ENCODE data around the gene EXOC4.

Gene EXOC4

DNA sequence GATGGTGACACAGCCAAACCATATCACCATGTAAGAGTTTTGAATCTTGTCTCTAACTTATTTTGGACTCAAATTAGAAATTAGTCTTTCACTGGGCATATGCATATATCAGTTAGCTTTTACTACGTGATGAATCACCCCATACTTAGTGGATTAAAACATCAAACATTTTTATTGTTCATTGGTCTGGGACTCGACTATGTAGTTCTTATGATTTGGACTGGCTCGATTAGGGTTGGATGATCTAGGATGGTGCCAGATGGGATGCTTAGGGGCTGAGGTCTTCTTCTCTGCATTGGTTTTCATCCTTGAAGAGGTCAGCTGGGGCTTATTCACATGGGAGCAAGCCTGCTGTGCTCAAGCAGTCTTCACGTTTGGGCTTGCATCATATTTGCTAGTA is 264.9 kb downstream of the EXOC4 start:
- no peak overlapping the region for H3K4ac ChIP-seq (ENCODE audit: low read length)
- H2BK12ac ChIP-seq (ENCODE audit: low read length): no peak overlapping the region
- no peaks in the 10 kb centered on the region for H3K27me3 ChIP-seq (ENCODE audit: control insufficient read depth in 3 of 3, insufficient read depth in 3 of 3, low read depth in 1 of 3, low read length in 3 of 3)
- H3K4me2 ChIP-seq (ENCODE audit: insufficient read depth, low read length, poor library complexity, severe bottlenecking): no peak overlapping the region
- H3K27ac ChIP-seq (replicated peaks; ENCODE audit: low read length): no peak overlapping the region
- no peak overlapping the region for H2BK120ac ChIP-seq (ENCODE audit: low read depth, low read length)
- H3K23ac ChIP-seq (ENCODE audit: low read depth, low read length, poor library complexity): no peak overlapping the region
- no peaks in the 10 kb centered on the region for H3K79me1 ChIP-seq (ENCODE audit: low read depth, low read length)
- no peak for DNase-seq (ENCODE audit: low spot score)
- H2AK5ac ChIP-seq (ENCODE audit: low read depth, low read length): no peak overlapping the region
- no peaks in the 10 kb centered on the region for H3K4me1 ChIP-seq (ENCODE audit: control insufficient read depth in 2 of 2, insufficient read depth in 1 of 2, low read depth in 1 of 2, low read length in 2 of 2)
- WGBS, 2 donors (ENCODE audit: extremely low coverage in 2 of 2, insufficient read length in 2 of 2, insufficient replicate concordance in 1 of 2): no CpG with 5 or more reads among the region's 4 CpGs
- no peaks in the 10 kb centered on the region for H3K36me3 ChIP-seq (replicated peaks in 1 of 2; ENCODE audit: control insufficient read depth in 2 of 2, insufficient read depth in 2 of 2, low read length in 2 of 2)
- no peak overlapping the region for H3K4me3 ChIP-seq (ENCODE audit: low read length in 2 of 2)
- H2BK15ac ChIP-seq (ENCODE audit: low read length): no peak overlapping the region
- H4K8ac ChIP-seq (ENCODE audit: low read depth, low read length): no peak overlapping the region
- H2AFZ ChIP-seq (ENCODE audit: low read length): no peak overlapping the region
- no peak overlapping the region for H3K9ac ChIP-seq (ENCODE audit: low read depth, low read length, poor library complexity)
- H2BK5ac ChIP-seq (ENCODE audit: low read length): no peak overlapping the region
- no peaks in the 10 kb centered on the region for H3K9me3 ChIP-seq (replicated peaks in 1 of 2; ENCODE audit: control insufficient read depth in 2 of 2, insufficient read depth in 1 of 2, low read depth in 1 of 2, low read length in 2 of 2)
- H4K91ac ChIP-seq (ENCODE audit: low read depth, low read length, poor library complexity): no peak overlapping the region
- H3K14ac ChIP-seq (ENCODE audit: low read length): no peak overlapping the region
- H3K18ac ChIP-seq (ENCODE audit: low read length): no peak overlapping the region

DNA sequence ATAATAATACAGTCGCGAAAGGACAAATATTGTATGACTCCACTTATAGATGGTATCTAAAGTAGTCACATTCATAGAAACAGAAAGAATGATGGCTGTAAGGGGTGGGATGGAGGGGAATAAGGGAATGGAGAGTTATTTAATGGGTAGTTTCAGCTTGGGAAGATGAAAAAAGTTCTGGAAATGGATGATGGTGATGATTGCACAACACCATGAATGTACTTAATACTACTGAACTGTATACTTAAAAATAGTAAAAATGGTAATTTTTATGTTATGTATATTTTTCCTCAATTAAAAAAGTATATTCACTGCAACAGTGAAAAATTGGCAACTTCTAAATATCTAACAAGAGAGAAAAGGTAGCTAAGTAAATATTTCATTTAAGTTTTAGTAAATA is 265.8 kb downstream of the EXOC4 start:
- Histone ChIP-seq H2BK120ac (ENCODE audit: low read depth, low read length) (no peak overlapping the region), H2AFZ (ENCODE audit: low read length) (no peak overlapping the region), H3K4me1 (ENCODE audit: control insufficient read depth in 2 of 2, insufficient read depth in 1 of 2, low read depth in 1 of 2, low read length in 2 of 2) (no peaks in the 10 kb centered on the region), H3K18ac (ENCODE audit: low read length) (no peak overlapping the region), H2BK15ac (ENCODE audit: low read length) (no peak overlapping the region), H2BK12ac (ENCODE audit: low read length) (no peak overlapping the region), H3K14ac (ENCODE audit: low read length) (no peak overlapping the region), H3K4me3 (ENCODE audit: low read length in 2 of 2) (no peak overlapping the region), H3K4me2 (ENCODE audit: insufficient read depth, low read length, poor library complexity, severe bottlenecking) (no peak overlapping the region), H3K23ac (ENCODE audit: low read depth, low read length, poor library complexity) (no peak overlapping the region), H4K91ac (ENCODE audit: low read depth, low read length, poor library complexity) (no peak overlapping the region), H3K79me1 (ENCODE audit: low read depth, low read length) (no peaks in the 10 kb centered on the region), H3K36me3 (replicated peaks in 1 of 2; ENCODE audit: control insufficient read depth in 2 of 2, insufficient read depth in 2 of 2, low read length in 2 of 2) (no peaks in the 10 kb centered on the region), H2AK5ac (ENCODE audit: low read depth, low read length) (no peak overlapping the region), H3K4ac (ENCODE audit: low read length) (no peak overlapping the region), H3K27me3 (ENCODE audit: control insufficient read depth in 3 of 3, insufficient read depth in 3 of 3, low read depth in 1 of 3, low read length in 3 of 3) (no peaks in the 10 kb centered on the region), H2BK5ac (ENCODE audit: low read length) (no peak overlapping the region), H3K9ac (ENCODE audit: low read depth, low read length, poor library complexity) (no peak overlapping the region), H4K8ac (ENCODE audit: low read depth, low read length) (no peak overlapping the region), H3K27ac (replicated peaks; ENCODE audit: low read length) (no peak overlapping the region), H3K9me3 (replicated peaks in 1 of 2; ENCODE audit: control insufficient read depth in 2 of 2, insufficient read depth in 1 of 2, low read depth in 1 of 2, low read length in 2 of 2) (no peaks in the 10 kb centered on the region)
- DNase-seq (ENCODE audit: low spot score): no peak
- WGBS, 2 donors (ENCODE audit: extremely low coverage in 2 of 2, insufficient read length in 2 of 2, insufficient replicate concordance in 1 of 2): no CpG with 5 or more reads among the region's 2 CpGs

DNA sequence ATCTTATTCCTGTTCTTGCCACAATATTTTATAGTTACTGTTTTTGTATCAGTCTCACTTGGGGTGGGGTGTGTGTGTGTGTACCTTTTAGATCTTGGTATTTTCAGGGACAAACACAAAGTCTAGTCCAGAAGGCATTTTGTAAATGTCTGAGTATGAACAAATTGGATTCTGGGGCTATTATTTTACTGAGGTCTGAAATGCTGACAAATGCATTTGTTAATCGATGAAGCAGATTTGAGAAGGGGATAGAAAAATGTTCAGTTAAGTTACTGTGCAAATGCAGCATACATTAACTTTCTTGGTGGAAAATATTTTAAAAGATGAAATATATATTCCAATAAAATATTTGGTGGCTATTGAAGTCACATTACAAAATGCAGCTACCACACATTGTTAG is 267.4 kb downstream of the EXOC4 start:
- Histone ChIP-seq H2BK12ac (ENCODE audit: low read length) (no peak overlapping the region), H3K14ac (ENCODE audit: low read length) (no peak overlapping the region), H3K27me3 (ENCODE audit: control insufficient read depth in 3 of 3, insufficient read depth in 3 of 3, low read depth in 1 of 3, low read length in 3 of 3) (no peaks in the 10 kb centered on the region), H3K4me2 (ENCODE audit: insufficient read depth, low read length, poor library complexity, severe bottlenecking) (no peak overlapping the region), H2AK5ac (ENCODE audit: low read depth, low read length) (no peak overlapping the region), H3K27ac (replicated peaks; ENCODE audit: low read length) (no peak overlapping the region), H4K91ac (ENCODE audit: low read depth, low read length, poor library complexity) (no peak overlapping the region), H3K9ac (ENCODE audit: low read depth, low read length, poor library complexity) (no peak overlapping the region), H2BK15ac (ENCODE audit: low read length) (no peak overlapping the region), H3K4me1 (ENCODE audit: control insufficient read depth in 2 of 2, insufficient read depth in 1 of 2, low read depth in 1 of 2, low read length in 2 of 2) (no peaks in the 10 kb centered on the region), H2BK5ac (ENCODE audit: low read length) (no peak overlapping the region), H3K36me3 (replicated peaks in 1 of 2; ENCODE audit: control insufficient read depth in 2 of 2, insufficient read depth in 2 of 2, low read length in 2 of 2) (no peaks in the 10 kb centered on the region), H3K23ac (ENCODE audit: low read depth, low read length, poor library complexity) (no peak overlapping the region), H3K79me1 (ENCODE audit: low read depth, low read length) (no peaks in the 10 kb centered on the region), H3K4ac (ENCODE audit: low read length) (no peak overlapping the region), H2AFZ (ENCODE audit: low read length) (no peak overlapping the region), H3K18ac (ENCODE audit: low read length) (no peak overlapping the region), H3K4me3 (ENCODE audit: low read length in 2 of 2) (no peak overlapping the region), H2BK120ac (ENCODE audit: low read depth, low read length) (no peak overlapping the region), H3K9me3 (replicated peaks in 1 of 2; ENCODE audit: control insufficient read depth in 2 of 2, insufficient read depth in 1 of 2, low read depth in 1 of 2, low read length in 2 of 2) (no peaks in the 10 kb centered on the region), H4K8ac (ENCODE audit: low read depth, low read length) (no peak overlapping the region)
- no CpG with 5 or more reads among the region's 1 CpG for WGBS, 2 donors (ENCODE audit: extremely low coverage in 2 of 2, insufficient read length in 2 of 2, insufficient replicate concordance in 1 of 2)
- no peak for DNase-seq (ENCODE audit: low spot score)

- Histone ChIP-seq H2BK15ac (ENCODE audit: low read length) (no peak overlapping the region), H3K36me3 (replicated peaks in 1 of 2; ENCODE audit: control insufficient read depth in 2 of 2, insufficient read depth in 2 of 2, low read length in 2 of 2) (no peaks in the 10 kb centered on the region), H3K9ac (ENCODE audit: low read depth, low read length, poor library complexity) (no peak overlapping the region), H3K4me2 (ENCODE audit: insufficient read depth, low read length, poor library complexity, severe bottlenecking) (no peak overlapping the region), H3K23ac (ENCODE audit: low read depth, low read length, poor library complexity) (no peak overlapping the region), H2BK120ac (ENCODE audit: low read depth, low read length) (no peak overlapping the region), H3K9me3 (replicated peaks in 1 of 2; ENCODE audit: control insufficient read depth in 2 of 2, insufficient read depth in 1 of 2, low read depth in 1 of 2, low read length in 2 of 2) (no peaks in the 10 kb centered on the region), H3K4ac (ENCODE audit: low read length) (no peak overlapping the region), H3K4me3 (ENCODE audit: low read length in 2 of 2) (no peak overlapping the region), H4K8ac (ENCODE audit: low read depth, low read length) (no peak overlapping the region), H4K91ac (ENCODE audit: low read depth, low read length, poor library complexity) (no peak overlapping the region), H2BK5ac (ENCODE audit: low read length) (no peak overlapping the region), H3K27ac (replicated peaks; ENCODE audit: low read length) (no peak overlapping the region), H2BK12ac (ENCODE audit: low read length) (no peak overlapping the region), H3K14ac (ENCODE audit: low read length) (no peak overlapping the region), H2AFZ (ENCODE audit: low read length) (no peak overlapping the region), H3K27me3 (ENCODE audit: control insufficient read depth in 3 of 3, insufficient read depth in 3 of 3, low read depth in 1 of 3, low read length in 3 of 3) (no peaks in the 10 kb centered on the region), H3K79me1 (ENCODE audit: low read depth, low read length) (no peaks in the 10 kb centered on the region), H2AK5ac (ENCODE audit: low read depth, low read length) (no peak overlapping the region), H3K4me1 (ENCODE audit: control insufficient read depth in 2 of 2, insufficient read depth in 1 of 2, low read depth in 1 of 2, low read length in 2 of 2) (no peaks in the 10 kb centered on the region), H3K18ac (ENCODE audit: low read length) (no peak overlapping the region)
- WGBS, 2 donors (ENCODE audit: extremely low coverage in 2 of 2, insufficient read length in 2 of 2, insufficient replicate concordance in 1 of 2): no CpG with 5 or more reads among the region's 2 CpGs
- no peak for DNase-seq (ENCODE audit: low spot score)
Observed at GRCh38 chr7:133522501-133522900, 269.6 kb downstream of the EXOC4 start.
